Measurements from ENCODE around the gene PLEK2. TPM values are rescaled to one million over a fixed set of nuclear protein-coding genes. Genes with fewer than 3 reads are reported as not detected.

Gene PLEK2
- total RNA-seq, 1 donor, result 2.5 TPM

- no peak overlapping the region for H3K4me3 ChIP-seq (ENCODE audit: insufficient read depth, low read length)
- no peaks in the 10 kb centered on the region for H4K20me1 ChIP-seq (ENCODE audit: insufficient read depth, low read length)
- H3K27me3 ChIP-seq (ENCODE audit: insufficient read depth, low read length), result no peaks in the 10 kb centered on the region
- DNase-seq (ENCODE audit: insufficient read length, low spot score, missing footprints), result no peak
- no peak overlapping the region for H3K27ac ChIP-seq (ENCODE audit: low read depth, low read length)
- TF ChIP-seq CTCF (IDR thresholded peaks at IDR 0.05; ENCODE audit: extremely low read depth, low read depth, low read length), result no peak
- no peak overlapping the region for H3K4me2 ChIP-seq (ENCODE audit: insufficient read depth, low read length)
- peaks cover 6% of the 10 kb centered on the region for H3K4me1 ChIP-seq (ENCODE audit: insufficient read depth, low read length)
- H2AFZ ChIP-seq (ENCODE audit: low read length), result no peak overlapping the region
- no peaks in the 10 kb centered on the region for H3K9me3 ChIP-seq (ENCODE audit: low read depth, low read length)
- H3K36me3 ChIP-seq (ENCODE audit: insufficient read depth, low read length), result no peaks in the 10 kb centered on the region
- H3K79me2 ChIP-seq (ENCODE audit: insufficient read depth, low read length), result no peaks in the 10 kb centered on the region
These were observed 20.7 kb downstream of the PLEK2 start for GRCh38 chr14:67391268-67391667.

GRCh38 chr14:67389811-67390534 is 22.0 kb downstream of the PLEK2 start:
- no peaks in the 10 kb centered on the region for H3K27me3 ChIP-seq (ENCODE audit: insufficient read depth, low read length)
- no peaks in the 10 kb centered on the region for H3K79me2 ChIP-seq (ENCODE audit: insufficient read depth, low read length)
- no peaks in the 10 kb centered on the region for H3K9me3 ChIP-seq (ENCODE audit: low read depth, low read length)
- peaks cover 6% of the 10 kb centered on the region for H3K4me1 ChIP-seq (ENCODE audit: insufficient read depth, low read length)
- no peak for DNase-seq (ENCODE audit: insufficient read length, low spot score, missing footprints)
- H3K4me2 ChIP-seq (ENCODE audit: insufficient read depth, low read length), result no peak overlapping the region
- peaks cover 9% of the 10 kb centered on the region for H3K36me3 ChIP-seq (ENCODE audit: insufficient read depth, low read length)
- no peaks in the 10 kb centered on the region for H4K20me1 ChIP-seq (ENCODE audit: insufficient read depth, low read length)
- no peak overlapping the region for H3K27ac ChIP-seq (ENCODE audit: low read depth, low read length)
- no peak overlapping the region for H3K4me3 ChIP-seq (ENCODE audit: insufficient read depth, low read length)
- TF ChIP-seq CTCF (IDR thresholded peaks at IDR 0.05; ENCODE audit: extremely low read depth, low read depth, low read length), result no peak
- H2AFZ ChIP-seq (ENCODE audit: low read length), result no peak overlapping the region

- Histone ChIP-seq H3K4me3 (ENCODE audit: insufficient read depth, low read length) (no peak overlapping the region), H2AFZ (ENCODE audit: low read length) (no peak overlapping the region), H3K4me2 (ENCODE audit: insufficient read depth, low read length) (no peak overlapping the region), H3K27ac (ENCODE audit: low read depth, low read length) (no peak overlapping the region), H3K4me1 (ENCODE audit: insufficient read depth, low read length) (peaks cover 6% of the 10 kb centered on the region), H3K27me3 (ENCODE audit: insufficient read depth, low read length) (no peaks in the 10 kb centered on the region), H4K20me1 (ENCODE audit: insufficient read depth, low read length) (no peaks in the 10 kb centered on the region), H3K36me3 (ENCODE audit: insufficient read depth, low read length) (peaks cover 16% of the 10 kb centered on the region), H3K9me3 (ENCODE audit: low read depth, low read length) (no peaks in the 10 kb centered on the region), H3K79me2 (ENCODE audit: insufficient read depth, low read length) (no peaks in the 10 kb centered on the region)
- TF ChIP-seq CTCF (IDR thresholded peaks at IDR 0.05; ENCODE audit: extremely low read depth, low read depth, low read length), result no peak
- DNase-seq (ENCODE audit: insufficient read length, low spot score, missing footprints), result no peak
These were observed 22.7 kb downstream of the PLEK2 start for GRCh38 chr14:67389275-67389674.

GRCh38 chr14:67387195-67387594 is 24.8 kb downstream of the PLEK2 start:
- Histone ChIP-seq H3K4me2 (ENCODE audit: insufficient read depth, low read length) (no peak overlapping the region), H3K4me1 (ENCODE audit: insufficient read depth, low read length) (peaks cover 6% of the 10 kb centered on the region), H3K4me3 (ENCODE audit: insufficient read depth, low read length) (no peak overlapping the region), H3K9me3 (ENCODE audit: low read depth, low read length) (no peaks in the 10 kb centered on the region), H2AFZ (ENCODE audit: low read length) (peak overlapping the region; percentile 20), H3K36me3 (ENCODE audit: insufficient read depth, low read length) (peaks cover 35% of the 10 kb centered on the region), H3K27ac (ENCODE audit: low read depth, low read length) (no peak overlapping the region), H4K20me1 (ENCODE audit: insufficient read depth, low read length) (no peaks in the 10 kb centered on the region), H3K27me3 (ENCODE audit: insufficient read depth, low read length) (no peaks in the 10 kb centered on the region), H3K79me2 (ENCODE audit: insufficient read depth, low read length) (no peaks in the 10 kb centered on the region)
- DNase-seq (ENCODE audit: insufficient read length, low spot score, missing footprints), result no peak
- no peak for TF ChIP-seq CTCF (IDR thresholded peaks at IDR 0.05; ENCODE audit: extremely low read depth, low read depth, low read length)
